GM10248 (cell line): Measurements from ENCODE around the gene SPZ1.
A peak's percentile ranks its signal among the peaks of the same experiment; 100 is the strongest.
"Not testable (repeated sequence)": the region's sequence is repeated elsewhere in the genome, so short reads cannot be mapped to it uniquely, and the experiment has no call there.

Experiments
- CTCF ChIA-PET: fragments of 300-600 bp; sonication (Branson Sonifier 250); formaldehyde crosslinking; extraction: SDS; loops from one replicate; lab custom pipeline; 2021; ENCODE audit warnings: antibody characterized with exemption; lab: Yijun Ruan, JAX
- POLR2A ChIA-PET: fragments of 350-650 bp; sonication (Branson Sonifier 250); formaldehyde crosslinking; extraction: SDS; loops from one replicate; lab custom pipeline; 2020; ENCODE audit warnings: antibody characterized with exemption; lab: Yijun Ruan, JAX
- DNase-seq: peaks from one replicate; pipeline ENCODE4 v3.0.0; 2012; ENCODE audit errors: extremely low spot score
- TF ChIP-seq, protein P1 (sequence below): IDR thresholded peaks from 2 replicates; pipeline ENCODE4 v1.5.1; 2012; ENCODE audit warnings: mild to moderate bottlenecking, low read depth; ENCODE audit errors: extremely low read depth, missing control alignments, control extremely low read depth

The SPZ1 gene, protein sequence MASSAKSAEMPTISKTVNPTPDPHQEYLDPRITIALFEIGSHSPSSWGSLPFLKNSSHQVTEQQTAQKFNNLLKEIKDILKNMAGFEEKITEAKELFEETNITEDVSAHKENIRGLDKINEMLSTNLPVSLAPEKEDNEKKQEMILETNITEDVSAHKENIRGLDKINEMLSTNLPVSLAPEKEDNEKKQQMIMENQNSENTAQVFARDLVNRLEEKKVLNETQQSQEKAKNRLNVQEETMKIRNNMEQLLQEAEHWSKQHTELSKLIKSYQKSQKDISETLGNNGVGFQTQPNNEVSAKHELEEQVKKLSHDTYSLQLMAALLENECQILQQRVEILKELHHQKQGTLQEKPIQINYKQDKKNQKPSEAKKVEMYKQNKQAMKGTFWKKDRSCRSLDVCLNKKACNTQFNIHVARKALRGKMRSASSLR

GRCh38 chr5:80319702-80320101 is at the start of gene SPZ1:
Gene SPZ1 (plus strand): TSS chr5:80320002. CDS start chr5:80320216, 214 bp downstream.
- TF ChIP-seq, protein P1, sequence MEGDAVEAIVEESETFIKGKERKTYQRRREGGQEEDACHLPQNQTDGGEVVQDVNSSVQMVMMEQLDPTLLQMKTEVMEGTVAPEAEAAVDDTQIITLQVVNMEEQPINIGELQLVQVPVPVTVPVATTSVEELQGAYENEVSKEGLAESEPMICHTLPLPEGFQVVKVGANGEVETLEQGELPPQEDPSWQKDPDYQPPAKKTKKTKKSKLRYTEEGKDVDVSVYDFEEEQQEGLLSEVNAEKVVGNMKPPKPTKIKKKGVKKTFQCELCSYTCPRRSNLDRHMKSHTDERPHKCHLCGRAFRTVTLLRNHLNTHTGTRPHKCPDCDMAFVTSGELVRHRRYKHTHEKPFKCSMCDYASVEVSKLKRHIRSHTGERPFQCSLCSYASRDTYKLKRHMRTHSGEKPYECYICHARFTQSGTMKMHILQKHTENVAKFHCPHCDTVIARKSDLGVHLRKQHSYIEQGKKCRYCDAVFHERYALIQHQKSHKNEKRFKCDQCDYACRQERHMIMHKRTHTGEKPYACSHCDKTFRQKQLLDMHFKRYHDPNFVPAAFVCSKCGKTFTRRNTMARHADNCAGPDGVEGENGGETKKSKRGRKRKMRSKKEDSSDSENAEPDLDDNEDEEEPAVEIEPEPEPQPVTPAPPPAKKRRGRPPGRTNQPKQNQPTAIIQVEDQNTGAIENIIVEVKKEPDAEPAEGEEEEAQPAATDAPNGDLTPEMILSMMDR, result no peak
- ChIA-PET CTCF (interaction anchor here (1.2 kb wide), 1 partner anchor 12 kb away, joined by 5 read pairs; no protein-coding TSS in a partner anchor), POLR2A (no interaction called here)
- no peak for DNase-seq

DNA sequence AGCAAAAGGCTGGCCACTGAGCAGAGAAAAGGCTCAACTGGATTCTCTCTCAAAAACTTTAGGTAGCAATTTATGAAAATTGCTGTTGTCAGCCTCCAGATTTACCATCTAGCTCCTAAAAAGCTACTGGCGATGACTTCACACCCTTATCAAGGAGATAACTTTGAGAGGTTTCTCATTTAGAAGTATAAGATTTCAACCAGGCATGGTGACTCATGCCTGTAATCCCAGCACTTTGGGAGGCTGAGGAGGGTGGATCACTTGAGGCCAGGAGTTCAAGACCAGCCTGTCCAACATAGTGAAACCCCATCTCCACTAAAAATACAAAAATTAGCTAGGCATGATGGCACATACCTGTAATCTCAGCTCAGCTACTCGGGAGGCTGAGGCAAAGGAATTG is 49.3 kb upstream of the SPZ1 start:
- CTCF ChIA-PET, DNase-seq, POLR2A ChIA-PET: not testable (repeated sequence)

DNA sequence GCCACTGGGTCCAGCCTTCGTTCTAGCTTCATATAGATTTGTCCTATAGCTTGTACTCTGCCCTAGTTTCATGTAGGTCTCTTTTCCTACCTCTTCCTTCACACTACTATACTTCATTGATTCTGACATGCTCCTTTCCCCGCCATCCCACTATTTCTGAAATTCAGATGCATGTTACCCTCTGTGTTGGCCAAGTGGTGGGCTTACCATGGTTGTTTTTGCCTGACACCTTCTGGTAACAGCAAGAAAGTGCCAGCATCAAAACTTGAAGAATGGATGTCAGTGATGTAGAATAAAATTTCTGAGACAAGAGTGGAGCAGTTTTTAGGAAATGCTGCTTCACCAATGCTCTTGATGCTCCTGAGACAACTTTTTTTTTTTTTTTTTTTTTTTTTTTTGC is 44.5 kb upstream of the SPZ1 start:
- TF ChIP-seq, protein P1, result peak; percentile 39
- no peak for DNase-seq
- ChIA-PET POLR2A (no interaction called here), CTCF (interaction anchor here (0.6 to 1.4 kb wide), 7 partner anchors 12 to 183 kb away, joined by 3 to 7 read pairs (median 3); no protein-coding TSS in a partner anchor)

GRCh38 chr5:80276186-80276585 is 43.6 kb upstream of the SPZ1 start:
- TF ChIP-seq, protein P1, result no peak
- ChIA-PET CTCF (interaction anchor here (0.7 to 1.1 kb wide), 5 partner anchors 11 to 186 kb away, joined by 3 to 4 read pairs (median 3); no protein-coding TSS in a partner anchor), POLR2A (no interaction called here)
- no peak for DNase-seq

- ChIA-PET CTCF (interaction anchor here (1.0 kb wide), 2 partner anchors 185 to 192 kb away, joined by 3 to 4 read pairs; no protein-coding TSS in a partner anchor), POLR2A (no interaction called here)
- DNase-seq, result no peak
- TF ChIP-seq, protein P1, result no peak
These were observed 42.6 kb upstream of the SPZ1 start for GRCh38 chr5:80277191-80277590.

GRCh38 chr5:80282054-80282453 is 37.7 kb upstream of the SPZ1 start:
- CTCF ChIA-PET, result interaction anchor here (1.9 kb wide), 1 partner anchor 190 kb away, joined by 6 read pairs; no protein-coding TSS in a partner anchor
- TF ChIP-seq, protein P1, result no peak
- POLR2A ChIA-PET, result no interaction called here
- no peak for DNase-seq

DNA sequence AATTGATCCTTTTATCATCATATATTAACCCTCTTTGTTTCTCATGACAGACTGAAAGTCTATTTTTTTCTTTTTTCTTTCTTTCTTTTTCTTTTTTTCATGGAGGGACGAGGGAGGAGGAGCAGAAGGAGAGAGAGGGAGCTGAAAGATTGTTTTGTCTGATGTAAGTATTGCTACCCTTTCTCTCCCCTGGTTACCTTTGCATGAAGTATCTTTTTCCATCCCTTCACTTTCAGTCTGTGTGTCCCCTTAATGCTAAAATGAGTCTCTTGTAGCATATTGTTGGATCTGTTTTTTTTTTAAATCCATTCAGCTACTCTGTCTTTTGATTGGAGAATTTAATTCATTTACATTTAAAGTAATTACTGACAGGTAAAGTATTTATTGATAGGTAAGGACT is 36.4 kb upstream of the SPZ1 start:
- ChIA-PET POLR2A (no interaction called here), CTCF (no interaction called here)
- TF ChIP-seq, protein P1, result no peak
- DNase-seq, result no peak
